HEK293T (cell line): ENCODE results near the gene CYB5A.

Source experiments
- CTCF ChIA-PET: fragments of 350-600 bp; formaldehyde crosslinking; extraction: SDS; loops from one replicate; lab custom pipeline; 2021; ENCODE audit warnings: antibody characterized with exemption, inconsistent platforms; lab: Yijun Ruan, JAX
- POLR2A ChIA-PET: fragments of 350-600 bp; formaldehyde crosslinking; extraction: SDS; loops from one replicate; lab custom pipeline; 2020; ENCODE audit warnings: antibody characterized with exemption, inconsistent platforms; lab: Yijun Ruan, JAX
- DNase-seq: peaks from one replicate; pipeline ENCODE4 v3.0.0; 2012; ENCODE audit warnings: mixed read lengths; ENCODE audit errors: extremely low spot score
- ARNT ChIP-seq: fragments of 450-650 bp; IDR thresholded peaks from 2 replicates; pipeline ENCODE4 v1.6.1; 2017; ENCODE audit warnings: mild to moderate bottlenecking
- BHLHE40 ChIP-seq: fragments of 450-650 bp; IDR thresholded peaks from 2 replicates; pipeline ENCODE4 v1.6.1; 2016; ENCODE audit warnings: mild to moderate bottlenecking, moderate library complexity, borderline replicate concordance
- CTBP1 ChIP-seq: fragments of 450-650 bp; IDR thresholded peaks from 2 replicates; pipeline ENCODE4 v1.6.1; 2016; ENCODE audit warnings: borderline replicate concordance
- ELF4 ChIP-seq: fragments of 450-650 bp; IDR thresholded peaks from 2 replicates; pipeline ENCODE4 v1.6.1; 2017; ENCODE audit warnings: antibody characterized with exemption
- FOXA1 ChIP-seq: fragments of 450-650 bp; IDR thresholded peaks from 2 replicates; pipeline ENCODE4 v1.6.1; 2016; ENCODE audit warnings: mild to moderate bottlenecking
- FOXK2 ChIP-seq: fragments of 450-650 bp; IDR thresholded peaks from 2 replicates; pipeline ENCODE4 v1.6.1; 2016; ENCODE audit warnings: mild to moderate bottlenecking
- FOXM1 ChIP-seq: fragments of 450-650 bp; IDR thresholded peaks from 2 replicates; pipeline ENCODE4 v1.6.1; 2017; ENCODE audit warnings: mild to moderate bottlenecking, borderline replicate concordance
- HDGF ChIP-seq: fragments of 450-650 bp; IDR thresholded peaks from 2 replicates; pipeline ENCODE4 v1.6.1; 2017; ENCODE audit warnings: antibody characterized with exemption, borderline replicate concordance
- L3MBTL2 ChIP-seq: fragments of 450-650 bp; conservative IDR thresholded peaks from 2 replicates; pipeline ENCODE4 v1.6.1; 2016; ENCODE audit warnings: mild to moderate bottlenecking
- LEF1 ChIP-seq: fragments of 450-650 bp; IDR thresholded peaks from 2 replicates; pipeline ENCODE4 v1.6.1; 2017; ENCODE audit warnings: mild to moderate bottlenecking, borderline replicate concordance
- NFRKB ChIP-seq: fragments of 450-650 bp; IDR thresholded peaks from 2 replicates; pipeline ENCODE4 v1.6.1; 2016; ENCODE audit warnings: mild to moderate bottlenecking, moderate library complexity
- PKNOX1 ChIP-seq: fragments of 450-650 bp; IDR thresholded peaks from 2 replicates; pipeline ENCODE4 v1.6.1; 2016
- SP1 ChIP-seq: fragments of 450-650 bp; IDR thresholded peaks from 2 replicates; pipeline ENCODE4 v1.6.1; 2017
- SUZ12 ChIP-seq: fragments of 450-650 bp; IDR thresholded peaks from 2 replicates; pipeline ENCODE4 v1.6.1; 2016; ENCODE audit warnings: mild to moderate bottlenecking
- TARDBP ChIP-seq: fragments of 450-650 bp; IDR thresholded peaks from 2 replicates; pipeline ENCODE4 v1.6.1; 2016
- ZNF384 ChIP-seq: fragments of 450-650 bp; IDR thresholded peaks from 2 replicates; pipeline ENCODE4 v1.6.1; 2016

The CYB5A gene

GRCh38 chr18:74278058-74278457 lies 13.7 kb downstream of the CYB5A start:
- CTCF ChIA-PET = no interaction called here
- no peak for DNase-seq
- POLR2A ChIA-PET = no interaction called here
- TF ChIP-seq ZNF384 (no peak), NFRKB (no peak), FOXK2 (no peak), CTBP1 (no peak), FOXM1 (no peak), SUZ12 (no peak), LEF1 (no peak), ARNT (no peak), ELF4 (no peak), HDGF (no peak), TARDBP (no peak), SP1 (no peak), BHLHE40 (no peak), FOXA1 (no peak), L3MBTL2 (no peak), PKNOX1 (no peak)

- POLR2A ChIA-PET = no interaction called here
- CTCF ChIA-PET = no interaction called here
- no peak for DNase-seq
- TF ChIP-seq ELF4 (no peak), SP1 (no peak), FOXA1 (no peak)
These were observed 14.5 kb downstream of the CYB5A start for GRCh38 chr18:74277296-74277695.

GRCh38 chr18:74276609-74277008 lies 15.2 kb downstream of the CYB5A start:
- TF ChIP-seq TARDBP = no peak
- ChIA-PET POLR2A (no interaction called here), CTCF (no interaction called here)
- no peak for DNase-seq

GRCh38 chr18:74275736-74276135 lies 16.0 kb downstream of the CYB5A start:
- TF ChIP-seq FOXA1 = no peak
- DNase-seq = no peak
- ChIA-PET CTCF (interaction anchor here (1.3 kb wide), 1 partner anchor 67 kb away, joined by 3 read pairs; no protein-coding TSS in a partner anchor), POLR2A (no interaction called here)

- POLR2A ChIA-PET = no interaction called here
- CTCF ChIA-PET = interaction anchor here (1.3 kb wide), 1 partner anchor 68 kb away, joined by 3 read pairs; no protein-coding TSS in a partner anchor
- no peak for DNase-seq
- TF ChIP-seq ELF4 = no peak
- TF ChIP-seq ZNF384 = no peak
These were observed 17.1 kb downstream of the CYB5A start for GRCh38 chr18:74274700-74275099.

- no peak for TF ChIP-seq LEF1
- TF ChIP-seq HDGF = no peak
- TF ChIP-seq FOXK2 = no peak
- no peak for TF ChIP-seq FOXA1
- no peak for TF ChIP-seq L3MBTL2
- TF ChIP-seq FOXM1 = no peak
- TF ChIP-seq NFRKB = no peak
- no peak for TF ChIP-seq TARDBP
- TF ChIP-seq ELF4 = no peak
- no peak for TF ChIP-seq BHLHE40
- no peak for TF ChIP-seq ZNF384
- TF ChIP-seq SP1 = no peak
- TF ChIP-seq PKNOX1 = no peak
- no peak for TF ChIP-seq SUZ12
- TF ChIP-seq ARNT = no peak
- ChIA-PET POLR2A (no interaction called here), CTCF (no interaction called here)
- no peak for DNase-seq
These were observed 18.4 kb downstream of the CYB5A start for GRCh38 chr18:74273394-74273793.

- TF ChIP-seq SUZ12 (no peak), TARDBP (no peak), FOXA1 (no peak), L3MBTL2 (no peak), BHLHE40 (no peak), NFRKB (no peak), FOXM1 (no peak), SP1 (no peak), ELF4 (no peak), CTBP1 (no peak), HDGF (no peak), ARNT (no peak), FOXK2 (no peak), ZNF384 (no peak), PKNOX1 (no peak), LEF1 (no peak)
- DNase-seq = no peak
- POLR2A ChIA-PET = no interaction called here
- CTCF ChIA-PET = no interaction called here
These were observed 20.1 kb downstream of the CYB5A start for GRCh38 chr18:74271635-74272034.
